GM18508 (cell line): ENCODE measurements around the gene BIRC5.
"Not testable (repeated sequence)": the region's sequence is repeated elsewhere in the genome, so short reads cannot be mapped to it uniquely, and the experiment has no call there.

Source experiments
- ATAC-seq: cut with Tn5 transposase; IDR thresholded peaks from one replicate; pipeline ENCODE4 v1.9.1; 2021; ENCODE audit warnings: moderate number of reproducible peaks; ENCODE audit not compliant: insufficient read depth, unreplicated experiment

BIRC5 gene

DNA sequence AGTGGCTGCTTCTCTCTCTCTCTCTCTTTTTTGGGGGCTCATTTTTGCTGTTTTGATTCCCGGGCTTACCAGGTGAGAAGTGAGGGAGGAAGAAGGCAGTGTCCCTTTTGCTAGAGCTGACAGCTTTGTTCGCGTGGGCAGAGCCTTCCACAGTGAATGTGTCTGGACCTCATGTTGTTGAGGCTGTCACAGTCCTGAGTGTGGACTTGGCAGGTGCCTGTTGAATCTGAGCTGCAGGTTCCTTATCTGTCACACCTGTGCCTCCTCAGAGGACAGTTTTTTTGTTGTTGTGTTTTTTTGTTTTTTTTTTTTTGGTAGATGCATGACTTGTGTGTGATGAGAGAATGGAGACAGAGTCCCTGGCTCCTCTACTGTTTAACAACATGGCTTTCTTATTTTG lies 9.7 kb downstream of the BIRC5 start:
- no peak for ATAC-seq

DNA sequence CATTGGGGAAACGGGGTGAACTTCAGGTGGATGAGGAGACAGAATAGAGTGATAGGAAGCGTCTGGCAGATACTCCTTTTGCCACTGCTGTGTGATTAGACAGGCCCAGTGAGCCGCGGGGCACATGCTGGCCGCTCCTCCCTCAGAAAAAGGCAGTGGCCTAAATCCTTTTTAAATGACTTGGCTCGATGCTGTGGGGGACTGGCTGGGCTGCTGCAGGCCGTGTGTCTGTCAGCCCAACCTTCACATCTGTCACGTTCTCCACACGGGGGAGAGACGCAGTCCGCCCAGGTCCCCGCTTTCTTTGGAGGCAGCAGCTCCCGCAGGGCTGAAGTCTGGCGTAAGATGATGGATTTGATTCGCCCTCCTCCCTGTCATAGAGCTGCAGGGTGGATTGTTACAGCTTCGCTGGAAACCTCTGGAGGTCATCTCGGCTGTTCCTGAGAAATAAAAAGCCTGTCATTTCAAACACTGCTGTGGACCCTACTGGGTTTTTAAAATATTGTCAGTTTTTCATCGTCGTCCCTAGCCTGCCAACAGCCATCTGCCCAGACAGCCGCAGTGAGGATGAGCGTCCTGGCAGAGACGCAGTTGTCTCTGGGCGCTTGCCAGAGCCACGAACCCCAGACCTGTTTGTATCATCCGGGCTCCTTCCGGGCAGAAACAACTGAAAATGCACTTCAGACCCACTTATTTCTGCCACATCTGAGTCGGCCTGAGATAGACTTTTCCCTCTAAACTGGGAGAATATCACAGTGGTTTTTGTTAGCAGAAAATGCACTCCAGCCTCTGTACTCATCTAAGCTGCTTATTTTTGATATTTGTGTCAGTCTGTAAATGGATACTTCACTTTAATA lies 10.4 kb downstream of the BIRC5 start:
- no peak for ATAC-seq

- ATAC-seq: no peak
Measured at GRCh38 chr17:78225088-78225865, 11.2 kb downstream of the BIRC5 start.

DNA sequence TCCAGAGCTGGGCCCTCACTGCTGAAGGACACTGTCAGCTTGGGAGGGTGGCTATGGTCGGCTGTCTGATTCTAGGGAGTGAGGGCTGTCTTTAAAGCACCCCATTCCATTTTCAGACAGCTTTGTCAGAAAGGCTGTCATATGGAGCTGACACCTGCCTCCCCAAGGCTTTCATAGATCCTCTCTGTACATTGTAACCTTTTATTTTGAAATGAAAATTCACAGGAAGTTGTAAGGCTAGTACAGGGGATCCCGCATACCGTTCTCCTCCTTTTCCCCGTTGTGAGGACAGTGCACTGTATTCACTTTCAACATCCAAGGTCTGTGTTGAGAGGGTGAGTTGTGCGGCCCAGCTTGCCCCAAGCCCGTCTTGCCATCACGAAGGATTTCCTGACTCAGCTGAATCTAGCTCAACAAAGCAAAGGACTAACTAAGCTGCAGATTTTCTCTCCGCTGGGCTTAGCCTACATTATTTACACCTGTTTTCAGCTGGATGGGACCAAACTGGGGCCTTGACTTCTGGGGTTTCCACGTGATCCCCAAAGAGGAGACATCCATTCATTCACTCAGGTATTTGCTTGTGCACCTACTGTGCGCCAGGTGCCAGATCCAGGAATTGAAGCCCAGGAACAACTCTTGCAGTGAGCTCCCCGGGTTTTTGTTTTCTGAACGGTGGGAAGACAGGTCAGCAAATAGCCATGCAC lies 12.2 kb downstream of the BIRC5 start:
- no peak for ATAC-seq

- ATAC-seq: no peak
Measured at GRCh38 chr17:78226759-78227454, 12.9 kb downstream of the BIRC5 start.

DNA sequence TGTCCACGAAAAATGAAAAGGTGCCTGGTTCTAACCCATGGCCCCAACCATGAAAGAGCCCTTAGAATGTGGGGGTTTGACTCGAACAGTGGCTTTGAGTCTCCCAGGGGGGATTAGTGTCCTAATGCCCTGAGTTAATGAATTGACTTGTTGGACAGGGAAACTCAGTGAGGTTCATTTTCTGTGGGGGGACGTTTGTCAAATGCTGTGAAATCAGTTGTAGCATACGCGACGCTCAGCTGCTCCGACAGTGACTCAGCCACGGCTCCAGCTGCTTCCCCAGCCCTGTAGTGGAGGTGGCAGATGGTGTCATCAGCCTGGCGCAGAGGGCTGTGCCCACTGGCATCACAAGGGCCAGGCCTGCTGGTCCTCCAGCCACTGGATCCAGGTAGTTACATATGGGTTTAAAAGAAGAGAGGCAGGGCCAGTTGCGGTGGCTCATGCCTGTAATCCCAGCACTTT lies 13.4 kb downstream of the BIRC5 start:
- ATAC-seq: no peak

DNA sequence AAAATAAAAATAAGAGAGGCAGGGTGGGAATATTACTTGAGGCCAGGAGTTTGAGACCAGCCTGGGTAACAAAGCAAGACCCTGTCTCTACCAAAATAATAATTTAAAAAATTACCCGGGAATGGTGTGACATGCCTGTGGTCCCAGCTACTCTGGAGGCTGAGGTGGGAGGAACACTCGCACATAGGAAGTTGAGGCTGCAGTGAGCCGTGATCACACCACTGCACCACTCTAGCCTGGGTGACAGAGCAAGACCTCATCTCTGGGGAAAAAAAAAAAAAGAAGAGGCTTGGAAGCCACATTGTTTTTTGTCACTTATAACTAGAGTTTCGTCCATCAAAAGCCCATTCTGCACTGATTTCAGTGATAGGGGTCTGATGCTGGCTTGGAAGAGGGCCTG lies 14.1 kb downstream of the BIRC5 start:
- ATAC-seq: no peak

DNA sequence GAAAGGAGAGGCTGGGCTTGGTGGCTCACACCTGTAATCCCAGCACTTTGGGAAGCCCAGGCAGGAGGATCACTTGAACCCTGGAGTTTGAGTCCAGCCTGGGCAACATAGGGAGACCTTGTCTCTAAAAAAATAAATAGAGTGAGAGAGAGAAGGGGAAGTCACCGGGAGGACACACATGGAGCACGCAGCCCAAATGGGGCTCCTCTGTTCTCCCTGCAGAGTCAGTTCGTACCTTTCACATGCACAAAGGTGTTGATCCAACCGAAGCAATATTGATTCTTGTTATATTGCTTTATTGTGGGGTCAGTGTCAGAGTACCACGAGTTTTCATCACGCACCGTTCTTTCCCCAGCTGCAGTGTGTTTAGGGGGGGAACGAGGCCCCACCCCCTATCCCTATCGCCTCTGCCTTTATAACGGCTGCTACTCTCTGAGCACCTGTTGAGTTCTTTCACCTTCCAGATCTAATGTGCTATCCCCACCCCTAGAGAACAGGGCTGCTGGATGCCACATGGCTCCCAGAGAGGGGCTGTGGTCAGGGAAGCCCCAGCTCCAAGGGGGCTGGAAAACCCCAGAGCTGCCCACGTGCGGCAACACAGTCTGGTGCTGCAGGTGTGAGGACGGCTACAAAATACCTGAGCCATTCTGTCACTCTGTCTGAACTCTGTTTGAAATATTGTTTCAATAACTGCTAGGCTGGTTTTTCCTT lies 16.4 kb downstream of the BIRC5 start:
- ATAC-seq: no peak

DNA sequence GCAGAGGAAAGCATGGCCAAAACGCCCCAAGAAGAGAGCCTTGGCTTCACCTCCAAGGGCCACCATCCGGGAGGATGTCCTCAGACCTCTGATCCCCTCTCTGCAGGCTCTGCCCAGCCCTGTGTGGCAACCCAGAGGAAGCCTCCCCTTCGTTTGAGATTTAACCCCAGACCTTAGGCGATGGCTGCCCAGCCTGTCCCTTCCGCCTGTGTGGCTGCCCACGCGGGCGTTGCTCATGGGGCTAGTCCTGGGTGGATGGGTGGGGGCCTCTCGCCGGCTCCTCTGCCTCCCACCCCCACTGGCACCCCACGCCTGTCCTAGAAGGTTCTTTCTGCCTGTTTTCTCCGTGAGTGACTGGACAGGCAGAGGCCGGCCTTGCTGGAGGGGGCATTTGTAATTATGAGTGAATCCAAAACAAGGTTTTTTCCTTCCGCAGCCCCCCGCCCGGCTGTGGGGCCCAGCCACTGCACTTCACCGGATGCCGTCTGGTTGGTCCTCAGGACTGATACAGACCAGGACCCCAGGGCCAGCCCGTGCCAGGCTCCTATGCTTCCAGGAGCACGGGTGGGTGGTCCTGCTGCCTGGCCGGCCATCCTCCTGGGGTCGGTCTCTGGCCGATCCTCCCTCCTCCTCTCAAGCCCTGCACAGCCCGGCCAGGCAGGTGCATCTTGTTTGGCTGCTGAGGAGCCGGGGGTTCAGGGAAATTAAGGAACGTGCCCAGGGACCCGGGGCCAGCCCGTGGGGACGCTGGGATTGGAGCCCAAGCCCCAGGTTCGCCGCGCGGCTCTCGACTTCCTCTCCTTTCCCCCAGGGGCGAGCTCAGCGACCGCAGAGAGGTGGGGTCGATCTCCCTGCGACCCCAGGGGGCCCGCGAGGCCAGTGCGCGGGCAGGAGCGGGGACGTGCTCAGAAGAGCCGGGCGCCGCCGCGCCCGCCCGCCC lies 17.2 kb downstream of the BIRC5 start, which contains the start of gene TMEM235:
Gene TMEM235 (plus strand): TSS at position 636 of the 940 bp plus-strand sequence. CDS start 393 bp downstream, outside the sequence.
- no peak for ATAC-seq

GRCh38 chr17:78231991-78232858 lies 18.2 kb downstream of the BIRC5 start:
- ATAC-seq: no peak

- ATAC-seq: no peak
Measured at GRCh38 chr17:78232859-78233173, 18.8 kb downstream of the BIRC5 start.

- no peak for ATAC-seq
Measured at GRCh38 chr17:78233678-78234077, 19.6 kb downstream of the BIRC5 start.

DNA sequence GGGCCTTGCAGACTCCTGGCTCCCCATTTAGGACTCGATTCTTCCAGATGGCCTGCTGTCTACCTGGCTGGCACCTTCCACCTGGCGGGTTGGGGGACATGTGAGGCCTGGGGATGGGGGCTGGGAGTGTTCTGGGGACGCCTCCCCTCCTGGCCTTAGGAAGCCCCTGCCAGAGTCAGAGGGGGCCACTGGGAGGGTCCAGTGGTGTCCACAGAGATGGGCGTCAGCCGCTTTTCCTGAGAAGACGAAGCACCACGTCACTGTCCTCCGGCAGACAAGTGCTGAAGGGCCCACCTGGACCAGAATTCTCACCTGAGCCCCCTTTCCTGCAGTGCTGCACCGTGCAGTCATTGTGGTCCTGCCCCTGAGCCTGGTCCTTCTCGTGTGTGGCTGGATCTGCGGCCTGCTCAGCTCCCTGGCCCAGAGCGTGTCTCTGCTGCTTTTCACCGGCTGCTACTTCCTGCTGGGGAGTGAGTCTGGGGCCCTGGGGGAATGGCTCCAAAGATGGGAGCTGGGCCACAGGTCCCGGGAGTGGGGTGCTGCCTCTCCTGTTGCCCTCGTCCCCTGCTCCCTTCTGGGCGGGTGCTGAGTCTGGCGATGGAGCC lies 20.3 kb downstream of the BIRC5 start:
- ATAC-seq: no peak

- ATAC-seq: not testable (repeated sequence)
Measured at GRCh38 chr17:78235022-78235421, 21.0 kb downstream of the BIRC5 start.

DNA sequence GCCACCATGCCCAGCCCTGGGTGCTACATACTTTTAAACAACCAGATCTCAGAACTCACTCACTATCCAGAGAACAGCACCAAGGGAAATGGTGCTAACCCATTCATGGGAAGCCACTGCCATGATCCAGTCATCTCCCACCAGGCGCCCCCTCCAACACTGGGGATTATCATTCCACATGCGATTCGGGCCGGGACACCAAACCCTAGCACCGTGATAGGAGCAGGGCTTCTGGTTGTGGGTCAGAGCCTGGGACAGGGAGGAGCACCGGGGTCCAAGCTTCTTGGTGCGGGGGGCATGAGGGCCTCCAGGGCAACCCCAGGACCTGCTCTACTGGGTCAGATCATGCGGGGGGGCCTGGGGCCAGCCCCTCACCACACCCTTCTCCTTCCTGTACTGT lies 21.8 kb downstream of the BIRC5 start:
- no peak for ATAC-seq

GRCh38 chr17:78236362-78237127 lies 22.5 kb downstream of the BIRC5 start:
- no peak for ATAC-seq
